GM12892 (cell line): ENCODE measurements around the gene SZT2. TPM values are rescaled to one million over a fixed set of nuclear protein-coding genes. Genes with fewer than 3 reads are reported as not detected.

Source experiments
- DNase-seq: peaks from one replicate; pipeline ENCODE4 v3.0.0; 2011; ENCODE audit not compliant: insufficient read length
- FAIRE-seq: peaks from 2 replicates; lab custom pipeline; 2011; peaks lifted over from hg19 to GRCh38; lab: Jason Lieb, UNC
- POLR2A ChIP-seq: IDR thresholded peaks from 2 replicates; pipeline ENCODE4 v1.6.1; 2011; ENCODE audit warnings: low read depth, low read length, control low read depth
- POLR2AphosphoS5 ChIP-seq: IDR thresholded peaks from 2 replicates; pipeline ENCODE4 v1.6.1; 2011; ENCODE audit warnings: low read depth, low read length, control low read depth
- TAF1 ChIP-seq: IDR thresholded peaks from 2 replicates; pipeline ENCODE4 v1.6.1; 2011; ENCODE audit warnings: low read depth, mild to moderate bottlenecking, control low read depth, low read length, borderline replicate concordance
- polyA plus RNA-seq: library from polyadenylated mRNA; unstranded; fragments of >200 nt; gene quantifications from one replicate; pipeline ENCODE4 v1.2.1, GENCODE V29; 2012; ENCODE audit warnings: missing spikeins, inconsistent platforms; ENCODE audit not compliant: missing spikeins

The SZT2 gene
- 16.1 TPM for polyA plus RNA-seq

GRCh38 chr1:43389326-43390313 lies at the start of gene SZT2, which contains the start of gene MED8:
SZT2 (plus strand) TSS chr1:43389899; CDS start chr1:43389969, 70 bp downstream.
MED8 (minus strand) TSS chr1:43389800; CDS start chr1:43389764, 36 bp downstream.
- peak; percentile 76 for TF ChIP-seq POLR2AphosphoS5
- TF ChIP-seq POLR2A: peak; percentile 88
- peak; percentile 39; the same call in 1 of the 2 replicates for TF ChIP-seq TAF1
- DNase-seq (peak; percentile 88), FAIRE-seq (peak; percentile 96)

GRCh38 chr1:43340559-43340958 lies 49.1 kb upstream of the SZT2 start:
- no peak for TF ChIP-seq POLR2AphosphoS5
- no peak for TF ChIP-seq POLR2A
- no peak for TF ChIP-seq TAF1
- FAIRE-seq (no peak), DNase-seq (no peak)

GRCh38 chr1:43344267-43344850 lies 45.3 kb upstream of the SZT2 start:
- TF ChIP-seq POLR2AphosphoS5 (no peak), TAF1 (no peak), POLR2A (no peak)
- DNase-seq: no peak

GRCh38 chr1:43345120-43345519 lies 44.6 kb upstream of the SZT2 start:
- TF ChIP-seq POLR2AphosphoS5: no peak
- no peak for TF ChIP-seq POLR2A
- TF ChIP-seq TAF1: no peak
- no peak for DNase-seq
- FAIRE-seq: no peak

More at GRCh38 chr1:43344267-43344850, 45.3 kb upstream of the SZT2 start:
- no peak for FAIRE-seq

GRCh38 chr1:43346636-43347035 lies 43.1 kb upstream of the SZT2 start:
- no peak for DNase-seq
- no peak for TF ChIP-seq POLR2A
- TF ChIP-seq TAF1: no peak
- no peak for TF ChIP-seq POLR2AphosphoS5
- FAIRE-seq: no peak

GRCh38 chr1:43348343-43348808 lies 41.3 kb upstream of the SZT2 start:
- DNase-seq: no peak
- TF ChIP-seq TAF1 (no peak), POLR2AphosphoS5 (no peak), POLR2A (no peak)
- no peak for FAIRE-seq

GRCh38 chr1:43348809-43349593 lies 40.7 kb upstream of the SZT2 start:
- DNase-seq (no peak), FAIRE-seq (no peak)
- TF ChIP-seq POLR2A (no peak), POLR2AphosphoS5 (no peak), TAF1 (no peak)

GRCh38 chr1:43349594-43350306 lies 39.9 kb upstream of the SZT2 start:
- DNase-seq: no peak
- no peak for TF ChIP-seq POLR2AphosphoS5
- TF ChIP-seq TAF1: no peak
- TF ChIP-seq POLR2A: no peak
- FAIRE-seq: no peak

GRCh38 chr1:43350976-43351375 lies 38.7 kb upstream of the SZT2 start:
- DNase-seq (no peak), FAIRE-seq (no peak)
- TF ChIP-seq POLR2AphosphoS5: no peak
- no peak for TF ChIP-seq TAF1
- TF ChIP-seq POLR2A: no peak

- FAIRE-seq (no peak), DNase-seq (no peak)
- TF ChIP-seq POLR2A: no peak
- no peak for TF ChIP-seq POLR2AphosphoS5
- TF ChIP-seq TAF1: no peak
Observed at GRCh38 chr1:43351421-43352350, 38.0 kb upstream of the SZT2 start.
